Measurements from ENCODE around the gene OSMR. TPM values are rescaled to one million over a fixed set of nuclear protein-coding genes. Genes with fewer than 3 reads are reported as not detected.

OSMR gene
- total and polyA plus RNA-seq, 2 of the 13 experiments (the other 11 are each of a cell fraction or from before 2014, with no cell fraction given): 21.3 to 86.5 TPM

- no peak overlapping the region for H2AFZ ChIP-seq (ENCODE audit: low read length)
- no peak for DNase-seq (ENCODE audit: low spot score)
Observed at GRCh38 chr5:38953426-38954012, 107.7 kb downstream of the OSMR start.

More at GRCh38 chr5:38953426-38954012, 107.7 kb downstream of the OSMR start:
- Histone ChIP-seq H4K20me1 (ENCODE audit: insufficient read depth, low read length) (no peaks in the 10 kb centered on the region), H3K4me3 (replicated peaks in 1 of 3; ENCODE audit: insufficient read depth in 1 of 3, low read depth in 2 of 3, low read length in 3 of 3) (no peak overlapping the region), H3K27ac (ENCODE audit: extremely low read length, insufficient read depth, low read length) (no peak overlapping the region), H3K27me3 (ENCODE audit: control insufficient read depth in 1 of 2, insufficient read depth in 2 of 2, low read length in 2 of 2) (no peaks in the 10 kb centered on the region), H3K79me2 (ENCODE audit: insufficient read depth, low read length) (no peaks in the 10 kb centered on the region), H3K4me2 (ENCODE audit: low read depth, low read length) (no peak overlapping the region), H3K4me1 (ENCODE audit: insufficient read depth, low read length) (no peaks in the 10 kb centered on the region), H3K9ac (ENCODE audit: insufficient read depth, low read depth, low read length) (no peak overlapping the region), H3K9me3 (ENCODE audit: low read length) (no peaks in the 10 kb centered on the region), H3K36me3 (replicated peaks in 1 of 2; ENCODE audit: control insufficient read depth in 1 of 2, insufficient read depth in 2 of 2, low read length in 2 of 2) (peaks cover 5 to 54% of the 10 kb centered on the region in 2 experiments)
- intact Hi-C loops (cut with micrococcal nuclease; ENCODE audit: unreplicated experiment): no loop called here
- FAIRE-seq (no peak), ATAC-seq (no peak)
- POLR2A ChIA-PET: no interaction called here
- BruUV-seq (replicated peaks): no TSS peak
- TF ChIP-seq KAT7 (CRISPR knock-in tag; IDR thresholded peaks at IDR 0.05; ENCODE audit: borderline replicate concordance): no peak
- no peak for TF ChIP-seq KDM4B (CRISPR knock-in tag; IDR thresholded peaks at IDR 0.05)
- TF ChIP-seq LBX2 (CRISPR knock-in tag; IDR thresholded peaks at IDR 0.05; ENCODE audit: borderline replicate concordance): no peak
- TF ChIP-seq ZNF44 (CRISPR knock-in tag; IDR thresholded peaks at IDR 0.05): no peak
- no peak for TF ChIP-seq ZNF362 (CRISPR knock-in tag; IDR thresholded peaks at IDR 0.05; ENCODE audit: borderline replicate concordance)
- TF ChIP-seq U2AF2 (IDR thresholded peaks at IDR 0.05; ENCODE audit: low read depth, low read length): no peak
- no peak for TF ChIP-seq ZFP90 (CRISPR knock-in tag; IDR thresholded peaks at IDR 0.05; ENCODE audit: borderline replicate concordance)
- TF ChIP-seq ISX (CRISPR knock-in tag; conservative IDR thresholded peaks at IDR 0.05): no peak
- TF ChIP-seq AGO1 (IDR thresholded peaks at IDR 0.05; ENCODE audit: low read depth, low read length, poor library complexity, severe bottlenecking): no peak
- TF ChIP-seq ZNF383 (CRISPR knock-in tag; IDR thresholded peaks at IDR 0.05; ENCODE audit: borderline replicate concordance): no peak
- no peak for TF ChIP-seq MLX (CRISPR knock-in tag; IDR thresholded peaks at IDR 0.05)
- TF ChIP-seq ZNF576 (CRISPR knock-in tag; IDR thresholded peaks at IDR 0.05): no peak
- TF ChIP-seq NONO (IDR thresholded peaks at IDR 0.05): no peak
- no peak for TF ChIP-seq NONO (CRISPR knock-in tag; conservative IDR thresholded peaks at IDR 0.05)
- no peak for TF ChIP-seq BHLHE40 (IDR thresholded peaks at IDR 0.05; ENCODE audit: low read length)
- TF ChIP-seq SNAPC4 (CRISPR knock-in tag; IDR thresholded peaks at IDR 0.05): no peak
- CTCF ChIA-PET (ENCODE audit: low intra/inter-chr PET ratio, low total read pairs): no interaction called here
- in situ Hi-C loops (cut with HindIII; ENCODE audit: extremely low pct_ligation_motif_present, low pct_unique_long_range_greater_than_20kb): no loop called here
- WGBS (ENCODE audit: low lambda C conversion rate): 94% methylated on average over 4 of the region's 4 CpGs
